Astrocyte (in vitro differentiated cells and primary cell): Measurements from ENCODE around the gene TMEM150A. TPM values are rescaled to one million over a fixed set of nuclear protein-coding genes. Genes with fewer than 3 reads are reported as not detected.
"Not testable (repeated sequence)": the region's sequence is repeated elsewhere in the genome, so short reads cannot be mapped to it uniquely, and the experiment has no call there.

Source experiments
- DNase-seq: peaks from one replicate; pipeline ENCODE4 v3.0.0-alpha.2; 2010; ENCODE audit warnings: low read depth
- FAIRE-seq: peaks from 2 replicates; lab custom pipeline; 2011; peaks lifted over from hg19 to GRCh38; lab: Jason Lieb, UNC
- H2AFZ ChIP-seq: 2 replicates; pipeline ENCODE4 v1.6.0; 2012; ENCODE audit warnings: low read depth, low read length, inconsistent platforms
- H3K27ac ChIP-seq: 2 replicates; pipeline ENCODE4 v1.5.1; 2011; ENCODE audit warnings: low read depth, low read length, inconsistent platforms
- H3K27me3 ChIP-seq: 2 replicates; pipeline ENCODE4 v1.6.0; 2011; ENCODE audit warnings: low read length, inconsistent platforms; ENCODE audit not compliant: insufficient read depth
- H3K36me3 ChIP-seq: 2 replicates; pipeline ENCODE4 v1.5.1; 2011; ENCODE audit warnings: low read length, inconsistent platforms; ENCODE audit not compliant: insufficient read depth
- H3K4me1 ChIP-seq: 2 replicates; pipeline ENCODE4 v1.5.1; 2011; ENCODE audit warnings: low read length, inconsistent platforms; ENCODE audit not compliant: insufficient read depth
- H3K4me2 ChIP-seq: 2 replicates; pipeline ENCODE4 v1.6.0; 2012; ENCODE audit warnings: low read length, inconsistent platforms
- H3K4me3 ChIP-seq: 2 replicates; pipeline ENCODE4 v1.5.1; 2011; ENCODE audit warnings: low read depth, mild to moderate bottlenecking, low read length, inconsistent platforms; ENCODE audit not compliant: insufficient read depth
- H3K79me2 ChIP-seq: 2 replicates; pipeline ENCODE4 v1.6.0; 2012; ENCODE audit warnings: mild to moderate bottlenecking, low read length, inconsistent platforms; ENCODE audit not compliant: insufficient read depth
- H3K9ac ChIP-seq: 2 replicates; pipeline ENCODE4 v1.6.0; 2012; ENCODE audit warnings: mild to moderate bottlenecking, low read length, inconsistent platforms
- H3K9me3 ChIP-seq: 2 replicates; pipeline ENCODE4 v1.5.1; 2012; ENCODE audit warnings: low read depth, mild to moderate bottlenecking, low read length, inconsistent platforms; ENCODE audit not compliant: insufficient read depth
- H4K20me1 ChIP-seq: 2 replicates; pipeline ENCODE4 v1.6.0; 2012; ENCODE audit warnings: low read length, inconsistent platforms; ENCODE audit not compliant: insufficient read depth
- H3K27ac Mint-ChIP-seq: one replicate; pipeline ENCODE4 v1.8.0; 2021; ENCODE audit warnings: mild to moderate bottlenecking, mixed read lengths; ENCODE audit not compliant: unreplicated experiment
- H3K27me3 Mint-ChIP-seq: one replicate; pipeline ENCODE4 v1.8.0; 2021; ENCODE audit warnings: low read depth, mixed read lengths; ENCODE audit not compliant: unreplicated experiment
- H3K36me3 Mint-ChIP-seq: one replicate; pipeline ENCODE4 v1.8.0; 2021; ENCODE audit warnings: low read depth, mixed read lengths; ENCODE audit not compliant: unreplicated experiment
- H3K4me1 Mint-ChIP-seq: one replicate; pipeline ENCODE4 v1.8.0; 2021; ENCODE audit warnings: low read depth, mixed read lengths; ENCODE audit not compliant: unreplicated experiment
- H3K4me3 Mint-ChIP-seq: one replicate; pipeline ENCODE4 v1.8.0; 2021; ENCODE audit warnings: mild to moderate bottlenecking, moderate library complexity, mixed read lengths; ENCODE audit not compliant: unreplicated experiment
- H3K9me3 Mint-ChIP-seq: one replicate; pipeline ENCODE4 v1.8.0; 2021; ENCODE audit warnings: mild to moderate bottlenecking, mixed read lengths; ENCODE audit not compliant: unreplicated experiment
- CTCF ChIP-seq: IDR thresholded peaks from 2 replicates; pipeline ENCODE4 v1.5.1; 2011; ENCODE audit warnings: low read depth, mild to moderate bottlenecking, inconsistent platforms, low read length, moderate library complexity; ENCODE audit not compliant: insufficient read depth
- EZH2 ChIP-seq: IDR thresholded peaks from 2 replicates; pipeline ENCODE4 v1.6.1; 2012; ENCODE audit warnings: mild to moderate bottlenecking, low read length, inconsistent platforms; ENCODE audit not compliant: insufficient read depth
- total RNA-seq: library from RNA; stranded (reverse); gene quantifications from 2 replicates; pipeline ENCODE4 v1.2.1, GENCODE V29; 2021

Gene TMEM150A
- total RNA-seq, 1 donor from 2014 or later: 20.4 TPM

- TF ChIP-seq EZH2 (no peak), CTCF (no peak)
- Histone ChIP-seq H3K79me2 (peaks cover 59% of the 10 kb centered on the region), H4K20me1 (peaks cover 28% of the 10 kb centered on the region), H3K4me2 (peak overlapping the region; percentile 85), H3K27me3 (no peaks in the 10 kb centered on the region), H3K9ac (peak overlapping the region; percentile 98), H3K4me1 (peaks cover 18% of the 10 kb centered on the region), H3K36me3 (peaks cover 11% of the 10 kb centered on the region), H3K9me3 (no peaks in the 10 kb centered on the region), H3K27ac (no peak overlapping the region), H2AFZ (peak overlapping the region; percentile 82), H3K4me3 (no peak overlapping the region)
- no peaks in the 10 kb centered on the region for H3K27me3 Mint-ChIP-seq
- H3K4me3 Mint-ChIP-seq: peak overlapping the region; percentile 91
- H3K27ac Mint-ChIP-seq: no peak overlapping the region
- H3K4me1 Mint-ChIP-seq: peaks cover 6% of the 10 kb centered on the region
- no peaks in the 10 kb centered on the region for H3K36me3 Mint-ChIP-seq
- no peaks in the 10 kb centered on the region for H3K9me3 Mint-ChIP-seq
- FAIRE-seq (no peak), DNase-seq (no peak)
These were observed 12.9 kb upstream of the TMEM150A start for GRCh38 chr2:85615413-85615728.

GRCh38 chr2:85614757-85615156 is 12.3 kb upstream of the TMEM150A start:
- not testable (repeated sequence) for H3K4me2 ChIP-seq, H3K4me3 Mint-ChIP-seq, H3K27ac Mint-ChIP-seq, H3K27me3 ChIP-seq, H3K27ac ChIP-seq, H3K9ac ChIP-seq, H2AFZ ChIP-seq, H3K36me3 Mint-ChIP-seq, H3K4me1 Mint-ChIP-seq, FAIRE-seq, DNase-seq, H3K4me3 ChIP-seq, H3K9me3 ChIP-seq, H3K27me3 Mint-ChIP-seq, H3K9me3 Mint-ChIP-seq
- peaks cover 18% of the 10 kb centered on the region for H3K4me1 ChIP-seq
- peaks cover 11% of the 10 kb centered on the region for H3K36me3 ChIP-seq
- peaks cover 31% of the 10 kb centered on the region for H4K20me1 ChIP-seq
- peaks cover 61% of the 10 kb centered on the region for H3K79me2 ChIP-seq

- H3K27ac Mint-ChIP-seq: no peak overlapping the region
- FAIRE-seq (no peak), DNase-seq (no peak)
- H3K27me3 ChIP-seq: no peaks in the 10 kb centered on the region
- H3K4me1 ChIP-seq: peaks cover 18% of the 10 kb centered on the region
- H3K4me3 Mint-ChIP-seq: no peak overlapping the region
- peaks cover 16% of the 10 kb centered on the region for H3K4me1 Mint-ChIP-seq
- H3K27ac ChIP-seq: no peak overlapping the region
- H3K4me2 ChIP-seq: no peak overlapping the region
- no peak overlapping the region for H2AFZ ChIP-seq
- peaks cover 4% of the 10 kb centered on the region for H3K36me3 ChIP-seq
- no peaks in the 10 kb centered on the region for H3K36me3 Mint-ChIP-seq
- no peaks in the 10 kb centered on the region for H3K9me3 Mint-ChIP-seq
- TF ChIP-seq CTCF (no peak), EZH2 (no peak)
- H3K27me3 Mint-ChIP-seq: no peaks in the 10 kb centered on the region
- H4K20me1 ChIP-seq: peaks cover 28% of the 10 kb centered on the region
- H3K79me2 ChIP-seq: peaks cover 60% of the 10 kb centered on the region
- no peak overlapping the region for H3K4me3 ChIP-seq
- no peak overlapping the region for H3K9ac ChIP-seq
- H3K9me3 ChIP-seq: no peaks in the 10 kb centered on the region
These were observed 11.4 kb upstream of the TMEM150A start for GRCh38 chr2:85613717-85614515.
